SK-N-SH (cell line): ENCODE measurements around the gene ADAM21.
"Not testable (repeated sequence)": the region's sequence is repeated elsewhere in the genome, so short reads cannot be mapped to it uniquely, and the experiment has no call there.

Experiments used
- CTCF ChIP-seq: fragments of 200-600 bp; sonication (generic); IDR thresholded peaks from 2 replicates; pipeline ENCODE4 v1.6.1; 2017; ENCODE audit warnings: antibody characterized with exemption, mild to moderate bottlenecking, moderate library complexity
- MXI1 ChIP-seq: IDR thresholded peaks from 2 replicates; pipeline ENCODE4 v1.6.1; 2012; ENCODE audit warnings: mild to moderate bottlenecking, low read depth, low read length, improper control_type of control experiment

GRCh38 chr14:70419270-70419931, 32.6 kb upstream of the ADAM21 start:
- not testable (repeated sequence) for TF ChIP-seq CTCF, MXI1
